GM18861 (cell line): ENCODE measurements around the gene RBM25.

Experiments
- ATAC-seq: cut with Tn5 transposase; IDR thresholded peaks from one replicate; pipeline ENCODE4 v1.9.1; 2021; ENCODE audit not compliant: unreplicated experiment

Gene RBM25

GRCh38 chr14:73102806-73103497 lies 44.6 kb downstream of the RBM25 start:
- ATAC-seq: no peak

DNA sequence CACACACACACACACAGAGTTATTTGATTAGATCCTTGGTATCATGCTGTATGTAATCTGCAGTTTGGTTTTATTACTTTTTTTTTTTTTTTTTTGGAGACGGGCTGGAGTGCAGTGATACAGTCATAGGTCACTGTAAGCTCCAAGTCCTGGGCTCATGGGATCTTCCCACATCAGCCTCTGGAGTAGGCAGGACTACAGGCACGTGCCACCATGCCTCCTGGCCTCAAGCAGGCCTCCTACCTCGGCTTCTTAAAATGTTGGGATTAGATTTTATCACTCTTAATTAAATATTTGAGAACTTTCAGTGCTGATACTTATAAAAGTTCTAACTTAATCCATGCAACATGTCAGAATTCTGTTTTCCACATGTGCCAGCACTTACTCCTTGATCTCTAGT lies 46.7 kb downstream of the RBM25 start:
- ATAC-seq: no peak

DNA sequence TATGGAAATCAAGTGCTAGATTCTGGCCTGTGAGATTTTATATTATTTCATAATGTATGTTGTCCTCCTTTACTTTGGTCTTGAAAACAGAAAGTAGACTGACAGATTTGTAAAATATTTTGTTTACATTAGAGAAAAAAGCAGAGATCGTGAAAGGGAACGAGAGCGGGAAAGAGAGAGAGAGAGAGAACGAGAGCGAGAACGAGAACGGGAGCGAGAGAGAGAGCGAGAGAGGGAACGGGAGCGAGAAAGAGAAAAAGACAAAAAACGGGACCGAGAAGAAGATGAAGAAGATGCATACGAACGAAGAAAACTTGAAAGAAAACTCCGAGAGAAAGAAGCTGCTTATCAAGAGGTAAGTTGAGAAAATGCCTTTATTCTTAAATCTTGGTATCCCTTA lies 47.4 kb downstream of the RBM25 start:
- ATAC-seq: no peak

DNA sequence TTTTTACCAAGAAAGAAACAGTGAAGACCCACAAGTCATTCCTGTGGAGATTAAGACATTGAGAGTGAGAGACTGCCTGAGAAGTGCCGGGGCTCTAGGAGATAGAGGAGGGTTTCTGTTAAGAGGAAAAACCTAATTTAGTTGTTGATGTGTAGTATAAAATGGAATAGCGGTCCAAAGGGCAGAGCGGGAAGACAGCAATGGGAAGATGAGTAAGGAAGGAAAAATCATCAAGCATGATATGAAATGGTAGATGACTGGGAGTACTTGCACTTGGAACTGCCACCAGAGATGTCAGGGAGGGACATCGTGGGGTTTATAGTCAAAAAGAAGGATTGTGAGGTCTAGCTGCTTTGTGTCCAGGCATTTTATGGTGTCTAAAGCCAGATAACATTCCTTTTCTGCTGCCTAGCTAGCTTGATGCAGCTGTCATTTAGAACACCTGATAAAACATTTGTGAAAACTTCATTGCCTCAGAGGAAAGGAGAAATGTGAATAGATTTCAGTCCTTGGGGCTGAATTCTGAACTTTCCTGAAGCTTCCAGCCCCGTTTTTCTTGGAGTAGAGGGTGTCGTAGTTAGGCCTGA lies 57.8 kb downstream of the RBM25 start:
- ATAC-seq: no peak

DNA sequence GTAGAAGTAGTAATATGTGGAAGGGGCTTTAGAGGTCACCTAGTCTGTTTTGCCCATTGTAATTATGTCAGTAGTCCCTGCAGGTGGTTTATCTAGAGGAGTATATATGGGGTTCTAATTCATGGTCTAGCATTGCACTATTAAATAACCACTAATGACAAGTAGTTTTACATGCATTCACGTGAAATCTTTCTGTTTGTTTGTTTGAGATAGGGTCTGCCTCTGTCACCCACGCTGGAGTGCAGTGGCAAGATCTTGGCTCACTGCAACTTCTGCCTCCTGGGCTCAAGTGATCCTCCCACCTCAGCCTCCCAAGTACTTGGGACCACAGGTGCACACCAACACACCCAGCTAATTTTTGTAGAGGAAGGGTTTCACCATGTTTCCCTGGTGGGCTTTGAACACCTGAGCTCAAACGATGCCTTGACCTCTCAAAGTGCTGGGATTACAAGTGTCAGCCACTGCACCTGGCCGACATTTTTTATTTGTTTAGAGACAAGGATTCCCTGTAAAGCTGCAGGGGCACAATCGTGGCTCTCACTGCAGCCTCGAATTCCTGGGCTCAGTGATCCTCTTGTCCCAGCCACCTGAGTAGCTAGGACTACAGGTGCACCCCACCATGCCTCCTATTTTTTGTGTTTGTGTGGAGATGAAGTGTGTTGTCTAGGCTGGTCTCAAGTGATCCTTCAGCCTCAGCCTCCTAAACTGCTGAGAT lies 66.0 kb downstream of the RBM25 start:
- no peak for ATAC-seq

DNA sequence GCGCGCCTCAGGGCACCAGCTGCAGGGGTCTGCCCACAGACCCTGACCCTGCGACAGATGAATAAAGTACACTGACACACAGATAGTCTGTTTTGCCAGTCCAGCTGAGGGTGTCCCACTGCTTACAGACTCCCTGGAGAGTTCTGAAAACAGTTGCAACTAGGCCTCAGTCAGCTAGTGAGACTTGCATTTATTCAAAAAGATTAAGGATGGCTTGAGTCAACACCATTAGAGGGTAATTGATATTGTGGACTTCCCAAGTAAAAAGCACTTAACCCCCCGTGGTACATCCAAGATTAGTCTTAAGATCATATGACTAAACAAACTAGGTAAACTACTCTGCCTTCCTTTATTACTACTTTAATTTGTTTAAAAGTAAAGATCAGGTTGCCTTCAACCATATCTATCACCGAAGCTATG lies 66.8 kb downstream of the RBM25 start:
- ATAC-seq: no peak

DNA sequence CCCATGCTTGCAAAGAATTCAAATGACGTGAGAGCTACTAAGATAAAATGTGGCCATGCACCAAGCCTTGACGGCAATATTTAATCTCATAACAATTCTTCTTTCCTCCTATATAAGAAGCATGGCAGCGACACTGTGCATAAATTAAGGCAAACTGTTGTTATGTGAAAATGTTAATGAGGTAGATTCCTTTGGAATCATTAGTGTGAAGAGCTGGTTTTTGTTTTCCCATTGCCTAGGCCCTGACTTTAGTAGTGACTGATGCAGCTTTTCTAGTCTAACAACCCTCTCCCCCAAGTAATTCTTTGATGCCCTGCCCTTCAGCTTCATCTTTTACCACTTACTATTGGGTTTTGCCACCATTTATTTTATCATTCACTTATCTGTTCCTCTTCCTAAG lies 67.4 kb downstream of the RBM25 start:
- ATAC-seq: no peak

- ATAC-seq: no peak
These were observed 75.5 kb downstream of the RBM25 start for GRCh38 chr14:73133795-73134194.

- ATAC-seq: no peak
These were observed 77.7 kb downstream of the RBM25 start for GRCh38 chr14:73136085-73136386.

- ATAC-seq: peak; percentile 66
These were observed 78.3 kb downstream of the RBM25 start, which contains the start of gene PSEN1 for GRCh38 chr14:73136387-73137225. PSEN1 (plus strand) TSS chr14:73136507; CDS start chr14:73148020, 11,513 bp downstream.

- ATAC-seq: no peak
These were observed 82.5 kb downstream of the RBM25 start for GRCh38 chr14:73140811-73141323.

- ATAC-seq: peak; percentile 72
These were observed 83.9 kb downstream of the RBM25 start for GRCh38 chr14:73142216-73142615.

- ATAC-seq: no peak
These were observed 84.7 kb downstream of the RBM25 start for GRCh38 chr14:73143003-73143402.

DNA sequence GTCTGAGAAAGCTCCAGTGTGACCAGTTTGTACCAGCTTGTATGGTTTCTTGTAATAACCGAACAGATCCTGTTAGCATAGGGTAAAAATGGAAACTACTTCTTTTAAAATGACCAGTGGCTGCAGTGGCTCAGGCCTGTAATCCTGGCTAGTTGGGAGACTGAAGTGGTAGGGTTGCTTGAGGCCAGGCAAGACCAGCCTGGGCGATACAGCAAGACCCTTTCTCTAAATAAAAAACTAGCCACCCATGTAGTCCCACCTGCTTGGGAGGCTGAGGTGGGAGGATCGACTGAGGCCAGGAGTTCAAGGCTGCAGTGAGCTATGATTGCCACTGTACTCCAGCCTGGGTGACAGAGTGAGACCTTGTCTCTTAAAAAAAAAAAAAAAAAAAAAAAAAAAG lies 85.3 kb downstream of the RBM25 start:
- ATAC-seq: no peak

- ATAC-seq: no peak
These were observed 87.0 kb downstream of the RBM25 start for GRCh38 chr14:73145371-73145770.

- ATAC-seq: no peak
These were observed 87.8 kb downstream of the RBM25 start for GRCh38 chr14:73146111-73146510.

DNA sequence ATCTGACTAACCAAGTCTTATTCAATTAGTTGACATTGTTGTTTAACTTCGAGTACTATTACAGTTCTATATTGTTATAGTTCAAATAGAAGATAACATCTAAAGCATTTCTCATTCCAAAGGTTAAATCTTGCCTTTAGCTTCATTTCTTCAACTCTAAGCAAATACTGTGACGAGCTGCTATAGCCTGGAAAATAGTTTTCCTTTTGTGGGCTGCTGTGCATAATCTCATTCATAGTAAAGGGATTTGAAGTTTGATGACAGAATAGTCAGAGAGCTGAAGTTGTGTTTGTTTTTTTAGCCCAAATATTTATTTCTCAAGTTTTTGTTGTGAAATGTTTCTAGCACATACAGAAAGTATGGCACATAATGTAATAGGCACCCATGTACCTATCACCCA lies 91.4 kb downstream of the RBM25 start:
- ATAC-seq: no peak

GRCh38 chr14:73153272-73153671 lies 94.9 kb downstream of the RBM25 start:
- no peak for ATAC-seq

DNA sequence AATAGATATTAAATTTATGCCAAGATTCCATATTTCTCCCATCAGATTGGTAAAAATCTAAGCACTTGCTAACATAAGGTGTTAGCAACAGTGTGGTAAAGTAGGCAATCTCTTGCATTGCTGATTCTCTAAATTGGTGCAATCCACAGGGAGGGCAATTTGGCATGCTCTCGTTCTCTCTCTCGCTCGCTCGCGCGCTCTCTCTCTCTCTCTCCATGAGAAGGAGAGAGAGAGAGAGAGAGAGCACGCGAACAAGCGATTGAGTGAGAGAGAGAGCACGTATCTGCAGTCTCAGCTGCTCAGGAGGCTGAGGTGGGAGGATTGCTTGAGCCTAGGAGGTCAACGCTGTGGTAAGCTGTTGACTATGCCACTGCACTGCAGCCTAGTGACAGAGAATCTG lies 103.9 kb downstream of the RBM25 start:
- no peak for ATAC-seq

DNA sequence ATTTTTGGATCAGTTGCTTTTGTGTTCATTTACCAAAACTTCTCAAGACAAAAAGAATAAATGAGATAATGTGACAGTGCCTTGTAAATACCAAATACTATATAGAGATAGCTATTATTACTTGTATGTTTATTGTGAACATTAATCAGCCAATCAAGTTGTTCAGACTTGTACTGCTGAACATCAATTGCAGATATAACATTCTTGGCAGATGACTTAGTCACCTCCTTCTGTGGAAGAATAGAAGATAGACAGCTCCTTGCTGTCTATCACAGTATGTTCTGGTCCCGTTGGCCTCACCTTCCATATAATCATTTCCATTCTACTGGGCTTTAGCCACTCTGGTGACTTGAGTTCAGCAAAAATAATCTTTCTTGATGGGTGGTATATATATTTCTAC lies 108.1 kb downstream of the RBM25 start:
- ATAC-seq: no peak

DNA sequence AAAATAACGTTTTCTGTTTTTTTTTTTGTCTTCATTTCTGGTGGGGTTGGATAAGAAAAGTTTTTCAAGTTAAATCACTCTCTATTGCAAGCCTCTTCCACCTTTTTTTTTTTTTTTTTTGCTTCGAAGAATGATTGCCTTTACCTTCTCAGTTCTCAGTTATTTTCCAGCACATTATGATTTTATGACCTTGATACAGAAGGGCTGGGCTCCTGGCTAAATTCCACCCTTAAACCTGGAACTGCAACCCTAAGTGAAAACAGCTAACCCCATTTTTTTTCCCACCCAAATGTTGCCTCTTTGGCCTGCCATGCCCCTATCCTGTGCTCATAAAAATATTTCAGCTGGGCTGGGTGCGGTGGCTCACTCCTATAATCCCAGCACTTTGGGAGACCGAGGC lies 109.4 kb downstream of the RBM25 start:
- no peak for ATAC-seq
